ENCODE results near the gene GLS2. TPM values are rescaled to one million over a fixed set of nuclear protein-coding genes. Genes with fewer than 3 reads are reported as not detected.
"Not testable (repeated sequence)": the region's sequence is repeated elsewhere in the genome, so short reads cannot be mapped to it uniquely, and the experiment has no call there.

Gene GLS2
- total RNA-seq, 1 donor from 2014 or later, result not detected

DNA sequence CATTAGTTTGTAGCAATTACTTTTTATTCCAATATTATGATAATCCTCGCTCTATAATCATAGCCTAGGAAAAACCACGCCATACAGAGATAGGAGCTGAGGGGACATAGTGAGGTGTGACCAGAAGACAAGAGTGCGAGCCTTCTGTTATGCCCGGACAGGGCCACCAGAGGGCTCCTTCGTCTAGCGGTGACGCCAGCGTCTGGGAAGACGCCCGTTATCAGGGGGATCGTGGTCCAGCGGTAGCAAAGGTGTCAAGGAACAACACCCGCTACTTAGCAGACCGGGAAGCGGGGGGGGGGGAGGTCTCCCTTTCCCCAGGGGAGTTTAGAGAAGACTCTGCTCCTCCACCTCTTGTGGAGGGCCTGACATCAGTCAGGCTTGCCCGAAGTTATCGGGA, 8.7 kb upstream of the GLS2 start:
- not testable (repeated sequence) for H3K4me1 Mint-ChIP-seq (ENCODE audit: unreplicated experiment); H3K27ac Mint-ChIP-seq (ENCODE audit: unreplicated experiment); H3K4me3 Mint-ChIP-seq (ENCODE audit: unreplicated experiment); H3K27me3 Mint-ChIP-seq (ENCODE audit: unreplicated experiment); H3K36me3 Mint-ChIP-seq (ENCODE audit: unreplicated experiment); H3K9me3 Mint-ChIP-seq (ENCODE audit: unreplicated experiment)
- TF ChIP-seq, protein P1, sequence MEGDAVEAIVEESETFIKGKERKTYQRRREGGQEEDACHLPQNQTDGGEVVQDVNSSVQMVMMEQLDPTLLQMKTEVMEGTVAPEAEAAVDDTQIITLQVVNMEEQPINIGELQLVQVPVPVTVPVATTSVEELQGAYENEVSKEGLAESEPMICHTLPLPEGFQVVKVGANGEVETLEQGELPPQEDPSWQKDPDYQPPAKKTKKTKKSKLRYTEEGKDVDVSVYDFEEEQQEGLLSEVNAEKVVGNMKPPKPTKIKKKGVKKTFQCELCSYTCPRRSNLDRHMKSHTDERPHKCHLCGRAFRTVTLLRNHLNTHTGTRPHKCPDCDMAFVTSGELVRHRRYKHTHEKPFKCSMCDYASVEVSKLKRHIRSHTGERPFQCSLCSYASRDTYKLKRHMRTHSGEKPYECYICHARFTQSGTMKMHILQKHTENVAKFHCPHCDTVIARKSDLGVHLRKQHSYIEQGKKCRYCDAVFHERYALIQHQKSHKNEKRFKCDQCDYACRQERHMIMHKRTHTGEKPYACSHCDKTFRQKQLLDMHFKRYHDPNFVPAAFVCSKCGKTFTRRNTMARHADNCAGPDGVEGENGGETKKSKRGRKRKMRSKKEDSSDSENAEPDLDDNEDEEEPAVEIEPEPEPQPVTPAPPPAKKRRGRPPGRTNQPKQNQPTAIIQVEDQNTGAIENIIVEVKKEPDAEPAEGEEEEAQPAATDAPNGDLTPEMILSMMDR (IDR thresholded peaks at IDR 0.05), result peak; percentile 53
- DNase-seq (ENCODE audit: extremely low spot score, unreplicated experiment), result peak; percentile 88

DNA sequence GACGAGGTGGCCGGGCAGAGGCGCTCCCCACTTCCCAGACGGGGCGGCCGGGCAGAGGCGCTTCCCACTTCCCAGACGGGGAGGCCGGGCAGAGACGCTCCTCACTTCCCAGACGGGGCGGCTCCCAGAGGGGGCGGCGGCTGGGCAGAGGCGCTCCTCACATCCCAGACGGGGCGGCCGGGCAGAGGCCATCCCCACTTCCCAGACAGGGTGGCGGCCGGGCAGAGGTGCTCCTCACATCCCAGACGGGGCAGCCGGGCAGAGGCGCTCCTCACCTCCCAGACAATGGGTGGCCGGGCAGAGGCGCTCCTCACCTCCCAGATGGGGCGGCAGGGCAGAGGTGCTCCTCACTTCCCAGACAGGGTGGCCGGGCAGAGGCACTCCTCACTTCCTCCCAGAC, 6.5 kb upstream of the GLS2 start:
- H3K4me3 Mint-ChIP-seq (ENCODE audit: unreplicated experiment); H3K27ac Mint-ChIP-seq (ENCODE audit: unreplicated experiment); DNase-seq (ENCODE audit: extremely low spot score, unreplicated experiment); H3K9me3 Mint-ChIP-seq (ENCODE audit: unreplicated experiment); H3K36me3 Mint-ChIP-seq (ENCODE audit: unreplicated experiment); H3K4me1 Mint-ChIP-seq (ENCODE audit: unreplicated experiment): not testable (repeated sequence)
- peaks cover 25% of the 10 kb centered on the region for H3K27me3 Mint-ChIP-seq (ENCODE audit: unreplicated experiment)

DNA sequence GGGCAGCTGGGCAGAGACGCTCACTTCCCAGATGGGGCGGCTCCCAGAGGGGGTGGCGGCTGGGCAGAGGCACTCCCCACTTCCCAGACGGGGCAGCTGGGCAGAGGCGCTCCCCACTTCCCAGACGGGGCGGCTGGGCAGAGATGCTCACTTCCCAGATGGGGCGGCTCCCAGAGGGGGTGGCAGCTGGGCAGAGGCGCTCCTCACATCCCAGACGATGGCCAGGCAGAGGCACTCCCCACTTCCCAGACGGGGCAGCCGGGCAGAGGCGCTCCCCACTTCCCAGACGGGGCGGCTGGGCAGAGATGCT, 6.1 kb upstream of the GLS2 start:
- H3K27ac Mint-ChIP-seq (ENCODE audit: unreplicated experiment); H3K4me3 Mint-ChIP-seq (ENCODE audit: unreplicated experiment); DNase-seq (ENCODE audit: extremely low spot score, unreplicated experiment); H3K4me1 Mint-ChIP-seq (ENCODE audit: unreplicated experiment); H3K36me3 Mint-ChIP-seq (ENCODE audit: unreplicated experiment); H3K9me3 Mint-ChIP-seq (ENCODE audit: unreplicated experiment): not testable (repeated sequence)
- peaks cover 29% of the 10 kb centered on the region for H3K27me3 Mint-ChIP-seq (ENCODE audit: unreplicated experiment)

DNA sequence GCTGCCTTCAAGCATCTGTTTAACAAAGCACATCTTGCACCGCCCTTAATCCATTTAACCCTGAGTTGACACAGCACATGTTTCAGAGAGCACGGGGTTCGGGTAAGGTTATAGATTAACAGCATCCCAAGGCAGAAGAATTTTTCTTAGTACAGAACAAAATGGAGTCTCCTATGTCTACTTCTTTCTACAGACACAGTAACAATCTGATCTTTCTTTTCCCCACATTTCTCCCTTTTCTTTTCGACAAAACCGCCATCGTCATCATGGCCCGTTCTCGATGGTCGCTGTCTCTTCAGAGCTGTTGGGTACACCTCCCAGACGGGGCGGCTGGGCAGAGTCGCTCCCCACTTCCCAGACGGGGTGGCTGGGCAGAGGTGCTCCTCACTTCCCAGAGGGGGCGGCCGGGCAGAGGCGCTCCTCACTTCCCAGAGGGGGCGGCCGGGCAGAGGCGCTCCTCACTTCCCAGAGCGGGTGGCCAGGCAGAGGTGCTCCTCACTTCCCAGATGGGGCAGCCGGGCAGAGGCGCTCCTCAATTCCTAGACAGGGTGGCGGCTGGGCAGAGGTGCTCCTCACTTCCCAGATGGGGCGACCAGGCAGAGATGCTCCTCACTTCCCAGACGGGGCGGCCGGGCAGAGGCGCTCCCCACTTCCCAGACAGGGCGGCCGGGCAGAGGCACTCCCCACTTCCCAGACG, 5.6 kb upstream of the GLS2 start:
- peaks cover 32% of the 10 kb centered on the region for H3K27me3 Mint-ChIP-seq (ENCODE audit: unreplicated experiment)
- not testable (repeated sequence) for DNase-seq (ENCODE audit: extremely low spot score, unreplicated experiment); H3K27ac Mint-ChIP-seq (ENCODE audit: unreplicated experiment); H3K36me3 Mint-ChIP-seq (ENCODE audit: unreplicated experiment); H3K9me3 Mint-ChIP-seq (ENCODE audit: unreplicated experiment); H3K4me1 Mint-ChIP-seq (ENCODE audit: unreplicated experiment); H3K4me3 Mint-ChIP-seq (ENCODE audit: unreplicated experiment)

DNA sequence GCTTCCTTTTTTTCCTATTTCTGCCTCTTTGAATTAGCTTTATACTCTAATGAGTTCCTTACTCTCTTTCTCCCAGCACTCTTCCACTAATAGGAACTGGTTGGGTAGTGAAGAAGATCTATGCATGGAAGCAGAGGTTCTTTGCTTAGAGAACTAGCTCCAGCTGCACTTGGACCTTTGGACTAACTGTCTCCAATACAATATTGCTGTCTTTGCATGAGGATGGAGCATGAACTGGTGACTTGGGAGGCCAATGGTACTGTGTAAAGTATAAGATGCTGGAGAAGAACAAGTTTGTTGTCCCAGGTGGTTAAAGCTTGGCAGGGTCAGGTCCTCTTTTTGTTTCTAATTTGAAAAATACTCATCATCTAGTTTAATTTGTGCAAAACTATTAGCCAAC, 2.4 kb upstream of the GLS2 start:
- no peak for DNase-seq (ENCODE audit: extremely low spot score, unreplicated experiment)
- Mint-ChIP-seq H3K4me1 (ENCODE audit: unreplicated experiment) (peaks cover 13% of the 10 kb centered on the region), H3K9me3 (ENCODE audit: unreplicated experiment) (no peaks in the 10 kb centered on the region), H3K36me3 (ENCODE audit: unreplicated experiment) (no peaks in the 10 kb centered on the region), H3K4me3 (ENCODE audit: unreplicated experiment) (no peak overlapping the region), H3K27me3 (ENCODE audit: unreplicated experiment) (peaks cover 56% of the 10 kb centered on the region), H3K27ac (ENCODE audit: unreplicated experiment) (no peak overlapping the region)
- TF ChIP-seq, protein P1 (IDR thresholded peaks at IDR 0.05), result no peak

DNA sequence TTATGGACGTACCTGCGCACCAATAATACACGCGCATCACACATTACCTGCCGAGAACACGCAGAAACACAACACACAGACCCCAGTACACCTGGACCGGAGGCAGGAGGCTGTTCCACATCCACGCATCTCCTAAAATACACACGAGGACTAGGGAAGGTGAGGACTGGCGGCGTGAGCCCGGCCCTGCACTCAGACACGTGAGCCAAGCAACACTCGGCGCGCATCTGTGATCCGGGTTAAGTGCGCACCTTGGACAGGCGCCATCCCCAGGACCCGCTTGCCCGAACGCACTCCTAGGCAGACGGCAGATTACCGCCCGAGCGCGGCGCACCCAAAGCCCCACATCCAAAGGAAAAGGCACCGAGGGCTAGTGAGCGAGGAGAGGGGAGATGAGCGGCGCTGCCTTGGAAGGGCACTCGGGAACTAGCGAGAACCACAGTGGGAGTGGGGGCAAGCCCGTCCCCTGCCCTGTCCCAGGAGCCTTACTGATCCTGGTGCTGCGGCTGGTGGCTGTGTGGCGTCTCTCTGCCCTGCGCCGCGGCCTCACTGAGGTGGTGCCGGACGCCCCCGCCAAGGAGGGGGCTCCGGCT, 417 bp downstream of the GLS2 start:
- H3K9me3 Mint-ChIP-seq (ENCODE audit: unreplicated experiment), result no peaks in the 10 kb centered on the region
- H3K27ac Mint-ChIP-seq (ENCODE audit: unreplicated experiment), result no peak overlapping the region
- TF ChIP-seq, protein P1 (IDR thresholded peaks at IDR 0.05), result no peak
- H3K4me3 Mint-ChIP-seq (ENCODE audit: unreplicated experiment), result peak overlapping the region; percentile 81
- no peaks in the 10 kb centered on the region for H3K36me3 Mint-ChIP-seq (ENCODE audit: unreplicated experiment)
- H3K27me3 Mint-ChIP-seq (ENCODE audit: unreplicated experiment), result peaks cover 54% of the 10 kb centered on the region
- H3K4me1 Mint-ChIP-seq (ENCODE audit: unreplicated experiment), result peaks cover 13% of the 10 kb centered on the region
- DNase-seq (ENCODE audit: extremely low spot score, unreplicated experiment), result no peak

Data from osteocyte (in vitro differentiated cells).